ENCODE measurements around the gene R3HDM2.

Gene R3HDM2

DNA sequence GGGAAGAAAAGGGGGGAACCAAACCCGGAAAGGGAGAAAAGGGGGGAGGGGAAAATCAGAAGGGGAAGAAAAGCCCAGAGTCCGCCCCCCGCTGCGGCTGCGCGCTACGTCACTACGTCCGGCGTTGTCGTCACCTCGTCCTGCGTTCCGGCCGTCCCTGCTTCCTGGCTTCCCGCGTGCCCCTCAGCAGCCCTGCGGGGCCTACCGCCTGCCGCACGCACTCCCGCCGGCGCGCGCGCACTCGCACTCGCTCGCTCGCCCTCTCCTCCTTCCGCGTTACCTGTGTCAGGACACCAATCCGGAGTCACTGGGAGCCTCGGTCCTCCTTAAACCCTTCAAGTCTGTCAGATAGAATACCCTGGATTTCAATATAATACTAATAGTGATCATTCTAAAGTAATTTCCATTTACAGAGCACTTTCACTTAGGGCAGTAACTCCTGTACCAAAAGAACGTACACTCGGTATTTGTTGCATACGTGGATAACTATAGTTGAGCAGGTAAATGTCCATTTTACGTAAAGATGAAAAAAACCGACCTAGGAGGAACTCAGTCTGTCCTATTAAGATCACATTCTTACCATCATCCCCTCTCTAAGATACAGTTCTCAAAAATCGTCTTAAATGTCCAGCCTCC lies at the start of gene R3HDM2:
Gene R3HDM2 (minus strand): TSS at position 113 of the 636 bp plus-strand sequence. CDS start 120,615 bp downstream, outside the sequence.
- DNase-seq (ENCODE audit: low spot score) = peak; percentile 98

DNA sequence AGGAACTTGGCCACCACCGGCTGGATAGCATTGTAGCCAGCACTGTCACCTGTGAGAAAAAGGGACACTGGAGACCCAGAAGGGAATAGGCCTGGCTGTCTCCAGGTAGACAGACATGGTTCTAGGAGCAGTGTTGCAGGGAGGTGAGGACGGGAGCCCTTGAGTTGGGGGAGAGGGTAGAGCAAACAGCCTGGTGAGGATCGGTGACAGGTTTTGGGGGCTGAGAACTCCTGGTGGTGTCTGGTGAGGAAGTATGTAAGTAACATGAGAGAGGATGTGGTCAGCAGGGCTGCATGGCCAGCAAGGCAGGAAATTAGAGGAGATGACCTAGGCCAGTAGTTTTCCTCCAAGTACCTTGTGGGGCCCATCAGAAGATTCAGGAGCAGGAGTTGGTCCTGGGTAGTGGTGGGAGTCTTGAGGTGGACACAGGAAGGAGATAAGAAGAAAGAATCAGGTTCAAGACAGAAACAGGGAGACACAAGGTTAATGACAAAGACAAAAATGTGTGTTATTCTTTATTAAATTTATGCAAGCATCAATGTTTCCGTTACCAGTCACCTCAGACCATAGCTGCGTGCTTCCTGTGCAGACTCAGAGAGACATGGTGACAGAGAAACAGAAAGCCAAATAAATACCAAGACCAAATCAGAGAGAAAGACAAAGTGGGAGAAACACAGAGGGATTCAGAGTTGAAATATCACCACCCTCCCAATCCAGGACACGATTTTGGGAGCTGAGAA lies 48.7 kb upstream of the R3HDM2 start, which contains the start of gene ARHGAP9:
Gene ARHGAP9 (minus strand): TSS at position 491 of the 740 bp plus-strand sequence. CDS start 460 bp downstream, at position 31.
- DNase-seq (ENCODE audit: low spot score) = no peak

DNA sequence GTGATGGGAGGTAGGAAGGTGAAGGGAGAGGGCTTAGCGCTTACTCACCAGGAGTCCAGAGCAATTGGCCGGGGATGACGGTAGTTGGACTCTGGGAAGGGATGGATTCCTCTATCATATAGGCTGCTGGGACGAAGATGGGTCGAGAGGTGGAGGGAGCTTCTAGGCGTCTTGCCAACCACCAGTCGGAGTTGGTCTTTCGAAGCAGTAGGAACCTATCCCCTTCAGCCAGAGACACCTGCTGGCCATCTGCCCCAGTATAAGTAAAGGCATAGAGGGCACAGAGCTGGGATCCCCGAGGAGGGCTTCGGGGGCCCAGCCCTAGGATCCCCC lies 48.2 kb upstream of the R3HDM2 start:
- no peak for DNase-seq (ENCODE audit: low spot score)

DNA sequence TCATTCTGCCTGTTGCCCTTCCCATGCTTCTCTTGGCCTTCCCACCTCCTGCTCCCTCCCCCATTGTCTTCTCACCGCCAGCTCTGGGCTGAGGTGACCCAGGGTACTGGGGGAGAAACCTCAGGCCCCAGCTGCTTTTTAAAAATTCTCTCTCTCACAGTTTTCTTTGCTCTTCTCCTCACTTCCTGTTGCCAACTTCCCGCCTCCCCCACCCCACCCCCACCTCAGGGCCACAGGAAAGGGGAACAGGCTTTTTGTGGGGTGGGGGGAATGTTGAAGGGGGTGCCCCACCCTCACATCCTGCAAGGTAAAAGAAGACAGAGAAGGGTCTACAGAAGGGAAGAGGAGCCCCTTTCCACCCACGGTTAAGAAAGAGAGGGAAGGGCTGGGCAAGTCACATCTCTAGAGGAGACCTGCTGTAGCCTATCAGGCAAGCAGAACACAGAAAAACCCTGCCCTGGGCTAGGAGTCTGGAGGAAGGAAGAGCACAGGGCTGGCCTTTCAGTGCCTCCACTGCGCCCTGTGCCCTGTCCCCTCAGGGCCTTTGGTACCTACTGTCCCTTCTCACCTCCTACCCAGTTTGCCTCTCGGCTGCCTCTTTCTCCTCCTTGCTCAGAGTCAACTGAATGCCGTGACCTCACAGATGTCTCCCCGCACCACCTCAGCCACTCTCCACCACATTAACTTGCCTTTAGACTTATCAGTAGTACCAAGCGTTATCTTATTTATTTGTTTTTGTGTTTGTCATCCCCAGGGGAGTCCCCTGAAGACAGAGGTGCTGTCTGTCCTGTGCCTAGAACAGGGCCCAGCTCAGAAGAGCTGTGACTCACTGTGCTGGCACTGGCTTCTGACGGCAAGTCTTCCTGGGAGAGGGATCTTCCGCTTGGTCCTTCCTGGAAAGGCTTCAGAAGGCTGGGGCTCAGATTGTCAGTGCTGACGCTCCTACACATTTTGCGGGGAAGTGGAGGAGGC lies 47.2 kb upstream of the R3HDM2 start:
- no peak for DNase-seq (ENCODE audit: low spot score)

DNA sequence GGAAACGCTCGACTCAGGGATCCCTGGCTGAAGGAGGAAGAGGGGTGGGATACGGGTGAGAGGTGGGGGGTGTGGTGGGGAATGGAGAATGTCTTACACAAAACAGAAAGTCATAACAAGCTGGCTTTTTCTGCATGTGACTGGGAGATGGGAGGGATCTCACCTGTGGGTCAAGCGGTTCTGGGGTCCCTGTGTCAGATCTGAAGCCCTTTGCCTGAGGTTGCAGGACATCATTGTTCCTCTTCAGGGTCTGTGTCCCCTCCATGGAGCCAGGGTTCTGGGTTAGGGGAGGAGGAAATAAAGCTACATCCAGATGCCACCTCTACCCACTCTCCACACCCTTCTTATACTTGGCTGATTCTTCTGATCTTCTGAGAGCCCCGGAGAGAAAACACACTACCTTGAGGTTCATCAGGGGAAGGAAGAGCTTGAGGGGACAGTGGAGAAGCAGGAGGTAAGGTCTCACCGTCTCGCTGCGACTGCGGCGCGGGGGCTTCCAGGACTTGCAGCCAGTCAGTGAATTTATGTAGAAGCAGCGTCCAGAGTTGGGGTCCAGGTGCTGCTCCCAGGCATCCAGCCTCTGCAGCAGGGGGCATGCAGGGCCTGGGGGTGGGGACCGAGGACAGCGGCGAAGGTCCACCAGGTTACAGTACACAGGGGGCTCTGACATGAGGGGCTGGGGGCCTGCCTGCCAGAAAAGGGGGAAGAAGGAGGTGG lies 46.3 kb upstream of the R3HDM2 start:
- no peak for DNase-seq (ENCODE audit: low spot score)

DNA sequence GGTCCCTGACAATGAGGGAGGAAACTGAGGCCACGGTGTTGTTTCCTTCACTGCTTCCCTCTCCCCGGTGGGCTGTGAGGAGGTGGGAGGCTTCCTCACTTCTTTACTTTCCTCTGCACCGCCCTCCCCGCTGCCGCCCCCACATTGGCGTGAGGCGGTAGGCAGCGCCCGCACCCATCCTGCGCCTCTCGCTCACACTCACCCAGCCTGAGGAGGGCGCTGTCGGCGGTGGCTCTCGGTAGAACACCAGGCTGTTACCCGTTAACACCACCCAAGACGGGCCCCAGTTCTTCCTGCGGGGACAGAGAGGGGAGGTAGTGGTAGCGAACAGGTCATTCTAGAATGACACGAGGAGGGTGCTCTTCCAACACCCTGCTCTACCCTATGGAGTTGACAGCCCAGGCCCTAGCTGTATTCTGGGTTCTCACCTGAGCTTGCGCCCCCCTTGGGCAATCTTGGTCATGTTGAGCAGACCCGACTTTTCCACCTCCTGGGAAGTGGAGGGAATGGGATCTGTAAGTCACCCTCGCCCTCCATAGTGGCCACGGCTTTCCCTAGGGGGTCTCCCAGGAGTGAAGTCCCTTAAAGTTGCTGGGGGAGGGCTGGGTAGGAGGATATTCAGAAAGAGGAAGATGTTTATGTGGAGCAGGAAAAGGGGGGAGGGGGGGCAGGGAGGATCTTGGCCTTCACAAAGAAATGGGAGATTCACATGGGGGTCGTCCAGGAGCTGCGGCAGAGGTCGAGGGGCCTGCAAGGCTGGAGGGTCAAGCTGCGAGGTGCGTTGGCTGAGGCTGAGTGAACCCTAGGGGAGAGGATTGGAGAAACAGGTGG lies 45.5 kb upstream of the R3HDM2 start:
- no peak for DNase-seq (ENCODE audit: low spot score)

DNA sequence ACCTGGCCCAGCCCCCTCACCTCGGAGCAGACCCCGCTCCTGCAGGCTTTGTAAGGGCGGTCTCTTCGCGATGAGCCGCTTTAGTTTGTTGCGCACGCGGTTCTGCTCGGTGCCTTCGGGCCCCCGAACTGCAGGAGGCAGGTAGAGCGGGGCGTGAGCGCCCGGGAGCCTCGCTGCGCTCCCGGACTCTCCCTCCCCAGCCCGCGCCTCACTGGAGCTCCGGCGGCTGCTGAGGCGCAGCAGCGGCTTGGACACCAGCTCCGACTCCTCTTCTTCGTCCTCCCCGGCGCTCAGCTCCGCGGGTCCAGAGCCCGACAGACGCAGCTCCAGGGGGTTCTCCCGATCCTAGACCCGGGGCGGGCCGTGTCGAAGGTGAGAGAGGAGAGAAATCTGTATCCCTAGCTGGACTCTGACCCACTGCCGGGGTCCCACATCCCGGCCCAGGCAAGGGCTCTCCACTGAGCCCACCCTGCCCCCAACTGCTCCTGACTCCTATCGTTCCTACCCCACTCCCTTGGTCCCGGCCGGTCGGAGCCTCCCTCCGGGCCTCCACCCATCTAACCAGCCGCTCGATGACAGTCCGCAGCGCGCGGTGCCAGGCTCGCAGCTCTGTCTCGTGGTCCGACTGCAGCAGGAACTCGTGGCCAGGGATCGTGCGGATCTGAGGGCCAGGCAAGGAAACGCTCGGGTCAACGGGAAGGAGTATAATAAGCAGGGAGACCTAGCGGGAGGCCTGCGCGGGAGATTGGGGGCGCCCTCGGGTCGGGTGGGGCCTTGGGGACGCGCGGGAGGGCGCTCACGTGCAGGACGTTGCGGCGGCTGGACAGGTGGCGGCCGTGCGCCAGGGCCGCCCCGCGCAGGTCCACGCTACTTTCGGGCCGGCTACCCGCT lies 44.7 kb upstream of the R3HDM2 start:
- DNase-seq (ENCODE audit: low spot score) = no peak

DNA sequence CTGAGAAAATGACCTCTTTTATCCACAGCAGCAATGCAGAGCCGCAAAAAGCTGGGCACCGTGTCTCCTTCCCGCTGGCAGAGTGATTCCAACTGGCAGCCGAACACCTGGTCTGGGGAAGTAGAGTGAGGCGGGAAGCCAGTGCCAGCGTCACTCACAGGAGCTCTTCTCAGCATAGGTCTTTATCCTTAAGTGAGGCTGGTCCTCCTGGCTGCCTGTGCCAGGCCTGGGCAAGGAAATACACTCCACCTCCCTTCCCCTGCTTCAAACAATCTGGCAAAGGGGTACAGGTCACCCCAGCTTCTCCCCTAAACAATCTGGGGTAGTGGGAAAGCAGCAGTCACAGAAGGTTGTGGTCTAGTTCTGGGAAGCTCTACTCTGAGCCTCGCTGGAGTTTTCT lies 44.0 kb upstream of the R3HDM2 start:
- DNase-seq (ENCODE audit: low spot score) = no peak

DNA sequence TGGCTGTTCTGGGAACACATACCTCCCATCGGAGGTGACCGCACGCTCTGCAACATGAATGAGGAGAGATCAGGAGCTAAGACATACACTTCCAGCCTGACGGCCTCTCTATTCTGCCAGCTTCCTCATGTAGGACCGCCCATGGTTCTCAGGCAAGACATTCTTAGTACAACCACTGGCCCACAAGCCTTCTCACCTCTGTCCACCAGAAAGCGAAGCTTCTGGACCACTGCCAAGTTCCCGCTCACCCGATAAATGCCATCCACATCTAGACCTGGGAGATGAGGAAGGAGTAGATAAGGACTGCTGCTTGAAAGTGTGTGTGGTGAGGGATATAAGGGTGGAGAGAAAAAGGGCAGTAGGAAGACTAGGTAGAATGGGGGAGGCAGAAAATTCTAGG lies 43.6 kb upstream of the R3HDM2 start:
- DNase-seq (ENCODE audit: low spot score) = no peak

DNA sequence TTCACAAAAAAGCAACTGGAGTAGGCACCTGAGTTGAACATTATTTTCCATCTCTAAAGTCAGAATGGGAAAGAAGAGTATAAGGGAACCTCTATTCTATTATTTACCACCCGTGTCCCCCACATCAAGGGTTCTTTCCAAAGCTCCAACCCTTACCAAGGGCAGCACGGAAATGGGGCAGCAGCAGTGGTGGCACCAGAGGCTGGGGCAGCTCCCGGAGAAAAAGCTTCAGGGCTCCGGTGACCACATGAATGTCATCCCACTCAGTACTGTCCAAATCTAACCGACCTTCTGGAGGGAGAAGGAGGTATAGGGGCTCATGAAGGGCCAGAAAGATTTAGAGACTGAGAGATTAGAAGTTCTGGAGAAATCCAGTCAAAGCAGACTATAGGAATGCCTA lies 43.0 kb upstream of the R3HDM2 start:
- no peak for DNase-seq (ENCODE audit: low spot score)

DNA sequence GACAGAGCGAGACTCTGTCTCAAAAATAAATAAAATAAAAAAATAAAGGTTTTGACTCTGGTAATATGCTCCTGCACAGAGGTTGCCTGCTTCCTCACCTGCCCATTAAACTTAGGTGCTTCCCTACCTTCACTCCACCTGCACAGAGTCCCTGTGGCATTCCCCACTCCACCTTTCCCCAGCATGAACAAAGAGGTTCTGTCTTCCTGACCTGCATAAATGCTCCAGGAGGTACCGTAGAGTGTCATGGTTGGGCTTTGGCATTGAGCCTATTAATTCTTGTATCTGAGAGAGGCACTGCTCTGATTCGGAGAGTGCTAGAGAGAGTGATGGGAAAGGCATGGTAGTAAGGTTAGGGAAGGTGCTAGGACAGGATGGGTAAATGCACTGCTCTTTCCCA lies 42.5 kb upstream of the R3HDM2 start:
- no peak for DNase-seq (ENCODE audit: low spot score)

DNA sequence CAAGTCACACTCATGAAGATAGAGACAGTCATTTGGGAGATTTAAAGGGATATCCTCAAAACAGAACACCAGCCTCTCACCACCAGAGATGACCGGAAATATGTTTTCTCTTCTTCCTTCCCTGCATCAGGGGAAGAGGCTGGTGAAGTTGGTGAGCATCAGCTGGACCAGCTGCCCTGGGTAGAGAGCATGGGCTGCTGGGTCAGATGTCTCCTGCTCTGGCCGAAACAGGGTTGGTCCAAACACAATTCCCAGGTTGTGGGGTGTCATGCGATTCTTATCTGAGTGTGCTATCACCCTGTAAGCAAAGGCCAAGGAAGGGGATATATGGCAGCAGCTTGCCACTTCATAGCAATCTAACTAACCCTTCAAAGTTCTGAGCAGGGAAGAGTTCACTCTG lies 41.5 kb upstream of the R3HDM2 start:
- DNase-seq (ENCODE audit: low spot score) = no peak

DNA sequence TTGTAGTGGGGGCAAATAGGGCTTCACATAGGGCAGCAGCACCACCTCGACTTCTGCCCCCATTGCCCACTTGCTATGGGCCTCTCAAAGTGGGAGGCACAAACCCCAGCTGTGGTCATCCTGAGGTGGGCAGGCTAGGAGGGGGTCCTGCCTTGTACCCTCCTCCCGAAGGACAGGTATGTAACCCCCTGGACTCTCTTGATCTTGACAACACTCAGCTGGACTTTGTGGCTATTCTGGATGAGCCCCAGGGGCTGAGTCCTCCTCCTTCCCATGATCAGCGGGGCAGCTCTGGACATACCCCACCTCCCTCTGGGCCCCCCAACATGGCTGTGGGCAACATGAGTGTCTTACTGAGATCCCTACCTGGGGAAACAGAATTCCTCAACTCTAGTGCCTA lies 40.8 kb upstream of the R3HDM2 start:
- DNase-seq (ENCODE audit: low spot score) = no peak

DNA sequence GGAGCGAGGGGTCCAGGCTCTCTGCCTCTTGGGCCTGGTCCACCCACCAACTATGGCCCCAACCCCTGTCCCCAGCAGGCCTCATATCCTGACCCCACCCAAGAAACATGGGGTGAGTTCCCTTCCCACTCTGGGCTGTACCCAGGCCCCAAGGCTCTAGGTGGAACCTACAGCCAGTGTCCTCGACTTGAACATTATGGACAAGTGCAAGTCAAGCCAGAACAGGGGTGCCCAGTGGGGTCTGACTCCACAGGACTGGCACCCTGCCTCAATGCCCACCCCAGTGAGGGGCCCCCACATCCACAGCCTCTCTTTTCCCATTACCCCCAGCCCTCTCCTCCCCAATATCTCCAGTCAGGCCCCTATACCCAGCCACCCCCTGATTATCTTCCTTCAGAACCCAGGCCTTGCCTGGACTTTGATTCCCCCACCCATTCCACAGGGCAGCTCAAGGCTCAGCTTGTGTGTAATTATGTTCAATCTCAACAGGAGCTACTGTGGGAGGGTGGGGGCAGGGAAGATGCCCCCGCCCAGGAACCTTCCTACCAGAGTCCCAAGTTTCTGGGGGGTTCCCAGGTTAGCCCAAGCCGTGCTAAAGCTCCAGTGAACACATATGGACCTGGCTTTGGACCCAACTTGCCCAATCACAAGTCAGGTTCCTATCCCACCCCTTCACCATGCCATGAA lies 40.3 kb upstream of the R3HDM2 start:
- no peak for DNase-seq (ENCODE audit: low spot score)

DNA sequence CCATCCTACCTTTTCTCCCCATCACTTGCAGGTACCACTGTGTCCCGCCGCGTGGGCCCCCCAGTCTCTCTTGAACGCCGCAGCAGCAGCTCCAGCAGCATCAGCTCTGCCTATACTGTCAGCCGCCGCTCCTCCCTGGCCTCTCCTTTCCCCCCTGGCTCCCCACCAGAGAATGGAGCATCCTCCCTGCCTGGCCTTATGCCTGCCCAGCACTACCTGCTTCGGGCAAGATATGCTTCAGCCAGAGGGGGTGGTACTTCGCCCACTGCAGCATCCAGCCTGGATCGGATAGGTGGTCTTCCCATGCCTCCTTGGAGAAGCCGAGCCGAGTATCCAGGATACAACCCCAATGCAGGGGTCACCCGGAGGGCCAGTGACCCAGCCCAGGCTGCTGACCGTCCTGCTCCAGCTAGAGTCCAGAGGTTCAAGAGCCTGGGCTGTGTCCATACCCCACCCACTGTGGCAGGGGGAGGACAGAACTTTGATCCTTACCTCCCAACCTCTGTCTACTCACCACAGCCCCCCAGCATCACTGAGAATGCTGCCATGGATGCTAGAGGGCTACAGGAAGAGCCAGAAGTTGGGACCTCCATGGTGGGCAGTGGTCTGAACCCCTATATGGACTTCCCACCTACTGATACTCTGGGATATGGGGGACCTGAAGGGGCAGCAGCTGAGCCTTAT lies 39.6 kb upstream of the R3HDM2 start:
- DNase-seq (ENCODE audit: low spot score) = no peak

DNA sequence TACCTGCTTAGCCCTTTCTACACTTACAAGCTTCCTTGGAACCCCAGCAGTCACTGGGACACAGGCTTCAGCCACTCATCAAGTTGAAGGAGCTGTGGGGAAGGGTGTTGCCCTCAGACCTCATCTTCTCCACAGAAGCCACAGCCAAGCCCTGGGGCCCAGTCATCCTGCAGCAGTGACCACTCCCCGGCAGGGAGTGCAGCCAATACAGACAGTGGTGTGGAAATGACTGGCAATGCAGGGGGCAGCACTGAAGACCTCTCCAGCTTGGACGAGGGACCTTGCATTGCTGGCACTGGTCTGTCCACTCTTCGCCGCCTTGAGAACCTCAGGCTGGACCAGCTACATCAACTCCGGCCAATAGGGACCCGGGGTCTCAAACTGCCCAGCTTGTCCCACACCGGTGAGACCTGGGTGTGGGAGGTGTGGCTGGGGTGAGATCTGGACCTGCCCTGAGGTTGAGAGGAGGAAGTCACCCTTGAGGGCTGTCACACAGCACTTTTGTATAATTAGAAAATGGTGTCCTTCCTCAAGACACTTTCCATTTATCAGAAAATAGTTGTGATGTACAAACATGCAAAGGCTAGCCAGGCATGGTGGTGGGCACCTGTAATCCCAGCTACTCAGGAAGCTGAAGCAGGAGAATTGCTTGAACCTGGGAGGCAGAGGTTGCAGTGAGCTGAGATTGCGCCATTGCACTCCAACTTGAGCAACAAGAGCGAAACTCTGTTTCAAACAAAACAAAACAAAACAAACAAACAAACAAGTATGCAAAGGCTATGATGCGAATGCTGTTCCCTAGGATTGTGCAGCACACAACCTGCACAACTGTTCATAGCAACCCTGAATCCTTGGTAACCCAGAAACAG lies 38.7 kb upstream of the R3HDM2 start:
- DNase-seq (ENCODE audit: low spot score) = no peak

DNA sequence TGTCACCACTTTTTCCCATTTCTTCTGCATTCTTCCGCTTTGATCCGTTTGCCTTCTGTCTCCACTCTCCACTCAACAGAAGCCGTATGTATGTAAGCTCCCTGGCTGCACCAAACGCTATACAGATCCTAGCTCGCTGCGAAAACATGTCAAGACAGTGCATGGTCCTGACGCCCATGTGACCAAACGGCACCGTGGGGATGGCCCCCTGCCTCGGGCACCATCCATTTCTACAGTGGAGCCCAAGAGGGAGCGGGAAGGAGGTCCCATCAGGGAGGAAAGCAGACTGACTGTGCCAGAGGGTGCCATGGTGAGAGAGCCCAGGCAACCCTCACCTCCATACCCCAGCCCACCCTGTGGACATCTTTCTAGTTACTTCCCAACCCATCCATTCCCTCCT lies 37.1 kb upstream of the R3HDM2 start:
- DNase-seq (ENCODE audit: low spot score) = no peak

Data from HuH-7.5 (cell line).